SJSA1 (cell line): ENCODE results near the gene MGLL. TPM values are rescaled to one million over a fixed set of nuclear protein-coding genes. Genes with fewer than 3 reads are reported as not detected.

Experiments used
- DNase-seq, 2 experiments: peaks; one replicate each; pipeline ENCODE4 v3.0.0-alpha.2; 2015 to 2020; ENCODE audit warnings: low spot score in 2 of 2, low read depth in 1 of 2
- H3K27ac ChIP-seq: fragments of 250-450 bp; sonication (Bioruptor Pico); 2 replicates; pipeline ENCODE4 v1.5.1; 2020; ENCODE audit warnings: mild to moderate bottlenecking, moderate library complexity
- H3K27me3 ChIP-seq: fragments of 250-450 bp; sonication (Bioruptor Pico); replicated peaks from 2 replicates; pipeline ENCODE4 v1.5.1; 2020; ENCODE audit warnings: mild to moderate bottlenecking, moderate library complexity
- H3K36me3 ChIP-seq: fragments of 250-450 bp; sonication (Bioruptor Pico); 2 replicates; pipeline ENCODE4 v1.5.1; 2020; ENCODE audit warnings: mild to moderate bottlenecking
- H3K4me1 ChIP-seq: fragments of 250-450 bp; sonication (Bioruptor Pico); replicated peaks from 2 replicates; pipeline ENCODE4 v1.6.1; 2021; ENCODE audit warnings: mild to moderate bottlenecking
- H3K4me3 ChIP-seq: fragments of 250-450 bp; sonication (Bioruptor Pico); 2 replicates; pipeline ENCODE4 v1.5.1; 2020; ENCODE audit warnings: mild to moderate bottlenecking
- H3K9me3 ChIP-seq: fragments of 250-450 bp; sonication (Bioruptor Pico); replicated peaks from 2 replicates; pipeline ENCODE4 v1.5.1; 2020; ENCODE audit warnings: mild to moderate bottlenecking
- total RNA-seq: library from RNA; depleted of rRNA; stranded (reverse); fragments of >200 nt; shearing (Covaris generic); gene quantifications from 2 replicates; pipeline ENCODE4 v1.2.3, GENCODE V29; 2014

MGLL gene
- total RNA-seq, 1 experiment from 2014 or later = 47.7 TPM

- H3K9me3 ChIP-seq = no peaks in the 10 kb centered on the region
- no peak overlapping the region for H3K27ac ChIP-seq
- DNase-seq = no peak
- H3K36me3 ChIP-seq = no peaks in the 10 kb centered on the region
- no peaks in the 10 kb centered on the region for H3K27me3 ChIP-seq
- no peaks in the 10 kb centered on the region for H3K4me1 ChIP-seq
- H3K4me3 ChIP-seq = no peak overlapping the region
Observed at GRCh38 chr3:127848131-127849129, 26.1 kb upstream of the MGLL start.

DNA sequence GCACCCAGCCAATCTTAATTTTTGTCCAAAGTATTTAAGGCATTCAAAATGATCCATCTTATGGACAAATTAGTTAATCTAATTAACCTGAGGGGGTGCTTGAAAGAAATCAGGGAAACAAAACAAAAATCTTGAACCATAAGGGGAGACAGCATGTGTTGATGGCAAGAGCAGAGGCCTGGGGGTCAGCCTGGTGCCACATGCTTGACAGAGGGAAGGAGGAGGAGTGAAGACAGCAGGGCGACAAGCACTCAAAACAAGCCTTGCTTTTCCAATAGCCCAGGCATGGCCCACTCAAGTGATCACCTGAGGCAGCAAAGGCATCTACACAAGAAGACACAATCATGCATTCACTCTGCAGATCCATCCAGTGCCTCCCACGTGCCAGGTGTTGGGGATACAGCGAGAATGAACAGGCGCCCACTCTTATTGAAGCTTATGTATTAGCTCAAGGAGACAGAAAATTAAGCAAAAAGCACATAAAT, 25.0 kb upstream of the MGLL start:
- no peak overlapping the region for H3K27ac ChIP-seq
- no peaks in the 10 kb centered on the region for H3K4me1 ChIP-seq

GRCh38 chr3:127846576-127846975, 24.3 kb upstream of the MGLL start:
- H3K9me3 ChIP-seq = no peaks in the 10 kb centered on the region
- H3K27me3 ChIP-seq = no peaks in the 10 kb centered on the region
- H3K4me1 ChIP-seq = no peaks in the 10 kb centered on the region
- no peaks in the 10 kb centered on the region for H3K36me3 ChIP-seq
- H3K4me3 ChIP-seq = no peak overlapping the region
- no peak for DNase-seq
- H3K27ac ChIP-seq = no peak overlapping the region

More for the DNA sequence above, 25.0 kb upstream of the MGLL start:
- Histone ChIP-seq H3K36me3 (no peaks in the 10 kb centered on the region), H3K4me3 (no peak overlapping the region), H3K9me3 (no peaks in the 10 kb centered on the region), H3K27me3 (no peaks in the 10 kb centered on the region)
- DNase-seq = no peak

GRCh38 chr3:127844326-127844942, 22.1 kb upstream of the MGLL start:
- Histone ChIP-seq H3K9me3 (no peaks in the 10 kb centered on the region), H3K27ac (no peak overlapping the region), H3K4me1 (no peaks in the 10 kb centered on the region), H3K36me3 (no peaks in the 10 kb centered on the region), H3K4me3 (no peak overlapping the region), H3K27me3 (no peaks in the 10 kb centered on the region)
- no peak for DNase-seq

GRCh38 chr3:127840671-127841070, 18.4 kb upstream of the MGLL start:
- Histone ChIP-seq H3K4me1 (no peaks in the 10 kb centered on the region), H3K27ac (no peak overlapping the region), H3K4me3 (no peak overlapping the region), H3K9me3 (no peaks in the 10 kb centered on the region), H3K36me3 (no peaks in the 10 kb centered on the region), H3K27me3 (no peaks in the 10 kb centered on the region)
- DNase-seq = no peak

- no peaks in the 10 kb centered on the region for H3K9me3 ChIP-seq
- DNase-seq = no peak
- H3K4me3 ChIP-seq = no peak overlapping the region
- H3K27ac ChIP-seq = no peak overlapping the region
- no peaks in the 10 kb centered on the region for H3K27me3 ChIP-seq
- H3K36me3 ChIP-seq = no peaks in the 10 kb centered on the region
- no peaks in the 10 kb centered on the region for H3K4me1 ChIP-seq
Observed at GRCh38 chr3:127839099-127839498, 16.8 kb upstream of the MGLL start.

- Histone ChIP-seq H3K27me3 (no peaks in the 10 kb centered on the region), H3K36me3 (no peaks in the 10 kb centered on the region), H3K4me3 (no peak overlapping the region), H3K4me1 (no peaks in the 10 kb centered on the region), H3K27ac (no peak overlapping the region), H3K9me3 (no peaks in the 10 kb centered on the region)
- no peak for DNase-seq
Observed at GRCh38 chr3:127835993-127836882, 13.9 kb upstream of the MGLL start.

- Histone ChIP-seq H3K27ac (no peak overlapping the region), H3K36me3 (no peaks in the 10 kb centered on the region), H3K27me3 (no peaks in the 10 kb centered on the region), H3K4me3 (no peak overlapping the region), H3K9me3 (peaks cover 2% of the 10 kb centered on the region; the same call in 1 of the 2 replicates), H3K4me1 (no peaks in the 10 kb centered on the region)
- DNase-seq = no peak
Observed at GRCh38 chr3:127834771-127835170, 12.5 kb upstream of the MGLL start.

DNA sequence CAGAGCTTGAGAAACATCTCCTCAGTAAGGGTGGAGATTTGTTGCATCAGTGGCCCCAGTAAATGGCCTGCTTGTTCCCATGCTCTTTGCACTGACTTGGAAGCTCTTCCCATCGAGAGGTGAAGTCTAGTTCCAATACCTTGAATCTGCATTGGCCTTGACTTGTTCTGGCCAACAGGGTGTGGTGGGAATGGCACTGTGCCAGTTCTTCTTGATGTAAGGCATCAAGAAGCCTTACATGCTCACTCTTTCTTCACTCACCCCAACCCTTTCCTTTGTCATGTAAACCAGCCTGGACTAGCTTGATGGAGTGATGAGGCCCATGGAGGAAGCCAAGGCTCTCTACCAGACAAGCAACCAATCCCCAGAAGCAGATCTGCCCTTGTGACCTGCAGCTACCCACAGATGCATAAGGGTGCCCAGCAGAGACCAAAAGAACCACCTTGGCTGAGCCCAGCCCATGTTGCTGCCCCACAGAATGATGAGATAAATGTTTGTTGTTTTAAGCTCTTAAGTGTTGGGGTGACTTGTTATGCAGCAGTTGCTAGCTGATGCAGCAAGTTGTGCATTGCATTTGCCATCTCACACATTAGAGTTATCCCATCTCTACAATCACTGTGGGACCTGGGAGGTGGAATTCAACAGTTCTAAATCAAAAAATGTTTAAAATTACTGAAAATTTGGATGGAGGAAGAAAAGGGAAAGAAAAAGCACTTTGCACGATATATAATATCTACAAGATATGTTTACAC, 11.1 kb upstream of the MGLL start:
- no peaks in the 10 kb centered on the region for H3K27me3 ChIP-seq
- H3K36me3 ChIP-seq = no peaks in the 10 kb centered on the region
- no peak overlapping the region for H3K4me3 ChIP-seq
- peaks cover 2% of the 10 kb centered on the region; the same call in 1 of the 2 replicates for H3K9me3 ChIP-seq
- DNase-seq = no peak
- H3K27ac ChIP-seq = no peak overlapping the region
- no peaks in the 10 kb centered on the region for H3K4me1 ChIP-seq

GRCh38 chr3:127831723-127832172, 9.4 kb upstream of the MGLL start:
- no peak for DNase-seq
- Histone ChIP-seq H3K9me3 (peaks cover 7% of the 10 kb centered on the region; the same call in 1 of the 2 replicates), H3K36me3 (no peaks in the 10 kb centered on the region), H3K27ac (no peak overlapping the region), H3K4me3 (no peak overlapping the region), H3K4me1 (no peaks in the 10 kb centered on the region), H3K27me3 (no peaks in the 10 kb centered on the region)

GRCh38 chr3:127829537-127829936, 7.2 kb upstream of the MGLL start:
- Histone ChIP-seq H3K27ac (no peak overlapping the region), H3K27me3 (no peaks in the 10 kb centered on the region), H3K4me3 (no peak overlapping the region), H3K36me3 (no peaks in the 10 kb centered on the region), H3K4me1 (no peaks in the 10 kb centered on the region), H3K9me3 (peaks cover 7% of the 10 kb centered on the region; the same call in 1 of the 2 replicates)
- DNase-seq = no peak

- no peaks in the 10 kb centered on the region; the same call in 1 of the 2 replicates for H3K36me3 ChIP-seq
- H3K27me3 ChIP-seq = no peaks in the 10 kb centered on the region
- no peak overlapping the region for H3K27ac ChIP-seq
- no peak overlapping the region for H3K4me3 ChIP-seq
- H3K4me1 ChIP-seq = peaks cover 4% of the 10 kb centered on the region
- DNase-seq = no peak
- H3K9me3 ChIP-seq = peaks cover 7% of the 10 kb centered on the region; the same call in 1 of the 2 replicates
Observed at GRCh38 chr3:127827808-127828207, 5.5 kb upstream of the MGLL start.

GRCh38 chr3:127825756-127826155, 3.4 kb upstream of the MGLL start:
- Histone ChIP-seq H3K4me1 (peaks cover 20% of the 10 kb centered on the region), H3K27me3 (no peaks in the 10 kb centered on the region), H3K9me3 (peaks cover 7% of the 10 kb centered on the region; the same call in 1 of the 2 replicates), H3K4me3 (no peak overlapping the region), H3K36me3 (peaks cover 6% of the 10 kb centered on the region), H3K27ac (no peak overlapping the region)
- no peak for DNase-seq
